Measurements from ENCODE around the gene LCP1. TPM values are rescaled to one million over a fixed set of nuclear protein-coding genes. Genes with fewer than 3 reads are reported as not detected.

The LCP1 gene
- total RNA-seq, 1 experiment from 2014 or later, result 54.6 TPM

DNA sequence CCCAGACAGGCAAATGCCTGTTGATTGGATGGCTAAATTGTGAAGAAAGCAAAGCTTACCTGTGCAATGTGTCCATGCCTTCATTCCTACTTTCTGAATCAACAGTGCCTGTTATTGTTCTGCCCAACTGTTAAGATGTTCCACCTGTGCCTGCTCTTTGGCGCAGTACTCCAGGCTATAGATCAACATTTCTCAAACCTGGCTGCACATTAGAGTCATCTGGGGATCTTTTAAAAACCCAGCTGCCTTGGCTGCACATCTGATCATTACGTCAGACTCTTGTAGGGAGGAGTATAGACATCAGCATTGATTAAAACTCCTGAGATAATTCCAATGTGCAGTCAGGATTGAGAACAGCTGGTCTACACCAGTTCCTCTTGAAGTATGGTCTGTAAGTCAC, 60.9 kb downstream of the LCP1 start:
- intact Hi-C loops (cut with micrococcal nuclease; ENCODE audit: unreplicated experiment), result no loop called here
- Mint-ChIP-seq H3K27me3 (ENCODE audit: unreplicated experiment) (no peaks in the 10 kb centered on the region), H3K27ac (ENCODE audit: unreplicated experiment) (no peak overlapping the region), H3K9me3 (ENCODE audit: low read depth, unreplicated experiment) (no peaks in the 10 kb centered on the region), H3K4me3 (ENCODE audit: low read depth, unreplicated experiment) (no peak overlapping the region), H3K4me1 (ENCODE audit: low read depth, unreplicated experiment) (peaks cover 18% of the 10 kb centered on the region), H3K36me3 (ENCODE audit: insufficient read depth, unreplicated experiment) (peaks cover 5% of the 10 kb centered on the region)
- no peak for DNase-seq
- BruUV-seq (replicated peaks), result no TSS peak
- CTCF ChIA-PET, result no interaction called here
- TF ChIP-seq, protein P1, sequence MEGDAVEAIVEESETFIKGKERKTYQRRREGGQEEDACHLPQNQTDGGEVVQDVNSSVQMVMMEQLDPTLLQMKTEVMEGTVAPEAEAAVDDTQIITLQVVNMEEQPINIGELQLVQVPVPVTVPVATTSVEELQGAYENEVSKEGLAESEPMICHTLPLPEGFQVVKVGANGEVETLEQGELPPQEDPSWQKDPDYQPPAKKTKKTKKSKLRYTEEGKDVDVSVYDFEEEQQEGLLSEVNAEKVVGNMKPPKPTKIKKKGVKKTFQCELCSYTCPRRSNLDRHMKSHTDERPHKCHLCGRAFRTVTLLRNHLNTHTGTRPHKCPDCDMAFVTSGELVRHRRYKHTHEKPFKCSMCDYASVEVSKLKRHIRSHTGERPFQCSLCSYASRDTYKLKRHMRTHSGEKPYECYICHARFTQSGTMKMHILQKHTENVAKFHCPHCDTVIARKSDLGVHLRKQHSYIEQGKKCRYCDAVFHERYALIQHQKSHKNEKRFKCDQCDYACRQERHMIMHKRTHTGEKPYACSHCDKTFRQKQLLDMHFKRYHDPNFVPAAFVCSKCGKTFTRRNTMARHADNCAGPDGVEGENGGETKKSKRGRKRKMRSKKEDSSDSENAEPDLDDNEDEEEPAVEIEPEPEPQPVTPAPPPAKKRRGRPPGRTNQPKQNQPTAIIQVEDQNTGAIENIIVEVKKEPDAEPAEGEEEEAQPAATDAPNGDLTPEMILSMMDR (IDR thresholded peaks at IDR 0.05; ENCODE audit: unreplicated experiment), result no peak

DNA sequence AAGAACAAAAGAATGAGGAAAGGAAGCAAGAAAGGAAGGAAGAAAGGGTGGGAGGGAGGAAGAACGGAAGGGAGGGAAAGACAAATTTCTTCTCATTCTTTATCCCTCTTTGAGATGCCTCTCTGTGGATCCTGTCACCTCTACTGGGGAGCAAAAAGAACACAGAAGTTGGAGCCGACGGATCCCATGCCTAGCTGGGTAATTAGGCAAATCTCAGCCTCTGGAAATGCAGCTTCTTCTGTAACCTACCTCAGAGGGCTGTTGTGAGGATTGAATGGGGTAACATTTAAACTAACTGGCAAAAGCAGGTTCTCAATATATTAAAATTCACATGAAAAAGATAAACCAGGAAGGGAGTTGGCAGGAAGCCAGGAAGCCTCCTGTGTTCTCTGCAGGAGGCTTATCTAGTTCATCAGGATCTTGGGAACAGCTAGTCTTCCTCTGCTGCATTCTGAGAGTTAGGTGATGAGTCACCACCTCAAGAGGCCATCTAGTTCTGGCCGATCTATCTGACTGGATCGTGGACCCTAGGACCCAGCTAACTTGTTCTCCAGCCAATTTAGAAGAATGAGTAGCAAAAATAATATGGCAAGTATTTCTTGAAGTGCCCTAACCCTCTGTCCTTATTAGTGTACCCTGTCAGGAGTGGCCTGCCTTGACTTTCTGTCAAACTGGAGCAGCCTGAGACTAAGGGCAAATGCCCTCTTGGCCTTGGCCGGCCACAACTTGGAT, 61.9 kb downstream of the LCP1 start:
- TF ChIP-seq, protein P1 (IDR thresholded peaks at IDR 0.05; ENCODE audit: unreplicated experiment), result no peak
- DNase-seq, result peak; percentile 8
- no peaks in the 10 kb centered on the region for H3K9me3 Mint-ChIP-seq (ENCODE audit: low read depth, unreplicated experiment)
- peaks cover 5% of the 10 kb centered on the region for H3K36me3 Mint-ChIP-seq (ENCODE audit: insufficient read depth, unreplicated experiment)
- CTCF ChIA-PET, result no interaction called here
- no TSS peak for BruUV-seq (replicated peaks)
- no peak overlapping the region for H3K4me3 Mint-ChIP-seq (ENCODE audit: low read depth, unreplicated experiment)
- H3K27me3 Mint-ChIP-seq (ENCODE audit: unreplicated experiment), result no peaks in the 10 kb centered on the region
- no peak overlapping the region for H3K27ac Mint-ChIP-seq (ENCODE audit: unreplicated experiment)
- H3K4me1 Mint-ChIP-seq (ENCODE audit: low read depth, unreplicated experiment), result peaks cover 18% of the 10 kb centered on the region
- intact Hi-C loops (cut with micrococcal nuclease; ENCODE audit: unreplicated experiment), result no loop called here

DNA sequence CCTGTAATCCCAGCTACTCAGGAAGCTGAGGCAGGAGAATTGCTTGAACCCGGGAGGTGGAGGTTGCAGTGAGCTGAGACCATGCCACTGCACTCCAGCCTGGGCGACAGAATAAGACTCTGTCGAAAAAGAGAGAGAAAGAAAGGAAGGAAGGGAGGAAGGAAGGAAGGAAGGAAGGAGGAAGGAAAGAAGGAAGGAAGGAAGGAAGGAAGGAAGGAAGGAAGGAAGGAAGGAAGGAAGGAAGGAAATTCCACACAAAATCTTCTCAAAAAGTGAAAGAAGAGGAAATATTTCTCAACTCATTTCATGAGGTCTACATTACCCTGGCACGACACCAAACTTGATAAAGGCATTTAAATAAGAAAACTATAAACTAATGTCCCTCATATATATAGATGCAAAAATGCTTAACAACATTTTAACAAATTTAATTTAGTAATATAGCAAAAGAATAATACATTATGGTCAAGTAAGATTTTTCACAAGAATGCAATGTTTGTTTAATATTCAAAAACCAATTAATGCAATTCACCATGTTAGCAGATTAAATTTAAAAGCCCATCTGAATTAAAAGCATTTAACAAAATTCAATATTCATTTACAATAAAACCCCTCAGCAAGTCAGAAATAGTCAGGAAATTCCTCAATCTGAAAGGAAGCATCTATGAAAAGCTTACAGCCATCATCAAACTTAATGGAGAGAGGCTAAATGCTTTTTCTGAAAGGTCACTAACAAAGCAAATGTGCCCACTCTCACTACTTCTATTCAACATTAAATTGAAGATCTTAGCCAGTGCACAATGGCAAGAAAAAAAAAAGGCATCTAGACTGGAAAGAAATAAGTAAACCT, 65.1 kb downstream of the LCP1 start:
- no TSS peak for BruUV-seq (replicated peaks)
- no peak for DNase-seq

DNA sequence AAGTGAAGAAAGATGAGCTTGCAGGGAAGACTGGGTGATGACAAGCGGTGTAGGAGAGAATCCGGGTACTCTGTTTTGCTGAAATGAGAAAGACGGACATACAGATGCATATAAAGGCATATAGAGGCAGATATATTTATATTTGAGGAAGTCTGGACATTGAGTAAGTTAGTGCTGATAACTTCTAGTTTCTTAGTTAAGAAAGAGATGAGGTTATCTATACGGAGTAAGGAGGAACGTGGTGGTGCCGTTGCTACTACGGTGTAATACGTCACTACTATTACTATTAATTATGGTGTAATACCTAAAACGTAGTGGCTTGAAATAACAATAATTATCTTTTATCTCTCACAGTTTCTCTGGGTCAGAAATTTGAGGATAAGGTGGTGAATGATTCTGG, 67.4 kb downstream of the LCP1 start:
- no TSS peak for BruUV-seq (replicated peaks)
- Mint-ChIP-seq H3K36me3 (ENCODE audit: insufficient read depth, unreplicated experiment) (no peaks in the 10 kb centered on the region), H3K4me1 (ENCODE audit: low read depth, unreplicated experiment) (peaks cover 4% of the 10 kb centered on the region), H3K27ac (ENCODE audit: unreplicated experiment) (no peak overlapping the region), H3K9me3 (ENCODE audit: low read depth, unreplicated experiment) (no peaks in the 10 kb centered on the region), H3K4me3 (ENCODE audit: low read depth, unreplicated experiment) (no peak overlapping the region), H3K27me3 (ENCODE audit: unreplicated experiment) (peaks cover 4% of the 10 kb centered on the region)
- TF ChIP-seq, protein P1 (IDR thresholded peaks at IDR 0.05; ENCODE audit: unreplicated experiment), result no peak
- intact Hi-C loops (cut with micrococcal nuclease; ENCODE audit: unreplicated experiment), result no loop called here
- no peak for DNase-seq
- CTCF ChIA-PET, result no interaction called here

More for the DNA sequence above, 65.1 kb downstream of the LCP1 start:
- Mint-ChIP-seq H3K27ac (ENCODE audit: unreplicated experiment) (no peak overlapping the region), H3K4me3 (ENCODE audit: low read depth, unreplicated experiment) (no peak overlapping the region), H3K9me3 (ENCODE audit: low read depth, unreplicated experiment) (no peaks in the 10 kb centered on the region), H3K36me3 (ENCODE audit: insufficient read depth, unreplicated experiment) (no peaks in the 10 kb centered on the region), H3K27me3 (ENCODE audit: unreplicated experiment) (no peaks in the 10 kb centered on the region), H3K4me1 (ENCODE audit: low read depth, unreplicated experiment) (peaks cover 14% of the 10 kb centered on the region)
- TF ChIP-seq, protein P1 (IDR thresholded peaks at IDR 0.05; ENCODE audit: unreplicated experiment), result no peak
- intact Hi-C loops (cut with micrococcal nuclease; ENCODE audit: unreplicated experiment), result no loop called here
- CTCF ChIA-PET, result no interaction called here
